B cell (primary cell): Measurements from ENCODE around the gene DNAJA2.

ENCODE experiments used
- CTCF ChIP-seq: fragments of 200-600 bp; IDR thresholded peaks from one replicate; pipeline ENCODE4 v1.8.0; 2022; ENCODE audit warnings: antibody characterized with exemption, mild to moderate bottlenecking
- EZH2 ChIP-seq: IDR thresholded peaks from 2 replicates; pipeline ENCODE4 v1.6.1; 2012; ENCODE audit warnings: borderline replicate concordance, low read depth, mild to moderate bottlenecking, moderate library complexity, low read length; ENCODE audit not compliant: insufficient read depth, poor library complexity, severe bottlenecking

GRCh38 chr16:46911650-46912049 is 61.8 kb downstream of the DNAJA2 start:
- no peak for TF ChIP-seq CTCF
- TF ChIP-seq EZH2 = no peak
